HepG2 (cell line): Measurements from ENCODE around the gene GDF15. TPM values are rescaled to one million over a fixed set of nuclear protein-coding genes. Genes with fewer than 3 reads are reported as not detected.

Experiments used
- ATF2 ChIP-seq: sonication (generic); formaldehyde crosslinking; IDR thresholded peaks from 2 replicates; pipeline ENCODE4 v1.4.0; 2020; ENCODE audit warnings: missing genetic modification reagents
- CBX2 ChIP-seq, 2 experiments: fragments of 200-600 bp in 1 of 2; sonication (generic); formaldehyde crosslinking in 1 of 2; IDR thresholded peaks; 2 replicates each; pipeline versions ENCODE4 v1.7.0 to v1.8.1; 2018 to 2022; ENCODE audit warnings: low read depth in 2 of 2, low read length in 1 of 2, mild to moderate bottlenecking in 1 of 2, missing genetic modification reagents in 1 of 2
- EHMT2 ChIP-seq: fragments of 200-600 bp; sonication (generic); IDR thresholded peaks from 2 replicates; pipeline ENCODE4 v1.7.0; 2017; ENCODE audit warnings: antibody characterized with exemption, low read depth, low read length, borderline replicate concordance
- ELF4 ChIP-seq: sonication (generic); formaldehyde crosslinking; IDR thresholded peaks from 2 replicates; pipeline ENCODE4 v1.5.0; 2020; ENCODE audit warnings: missing genetic modification reagents, mild to moderate bottlenecking, moderate library complexity, borderline replicate concordance
- FUBP1 ChIP-seq: sonication (generic); formaldehyde crosslinking; IDR thresholded peaks from 2 replicates; pipeline ENCODE4 v1.5.1; 2020; ENCODE audit warnings: missing genetic modification reagents, mild to moderate bottlenecking, borderline replicate concordance
- GLI4 ChIP-seq: sonication (generic); formaldehyde crosslinking; IDR thresholded peaks from 2 replicates; pipeline ENCODE4 v1.5.1; 2020; ENCODE audit warnings: missing genetic modification reagents, mild to moderate bottlenecking, moderate library complexity, borderline replicate concordance
- GPBP1L1 ChIP-seq: sonication (generic); formaldehyde crosslinking; IDR thresholded peaks from 2 replicates; pipeline ENCODE4 v1.5.0; 2020; ENCODE audit warnings: mild to moderate bottlenecking, missing genetic modification reagents
- HCFC1 ChIP-seq: fragments of 150-350 bp; IDR thresholded peaks from 2 replicates; pipeline ENCODE4 v1.6.1; 2014; ENCODE audit warnings: low read depth, low read length
- KDM2A ChIP-seq: sonication (generic); formaldehyde crosslinking; IDR thresholded peaks from 2 replicates; pipeline ENCODE4 v1.4.0; 2020; ENCODE audit warnings: low read depth, missing genetic modification reagents, borderline replicate concordance
- PHF21A ChIP-seq: sonication (generic); formaldehyde crosslinking; IDR thresholded peaks from 2 replicates; pipeline ENCODE4 v1.5.0; 2020; ENCODE audit warnings: mild to moderate bottlenecking, missing genetic modification reagents
- RBM39 ChIP-seq: fragments of 200-400 bp; formaldehyde crosslinking; IDR thresholded peaks from one replicate; pipeline ENCODE4 v1.6.1; 2018; ENCODE audit warnings: antibody characterized with exemption, mild to moderate bottlenecking, low read depth, low read length; ENCODE audit not compliant: poor library complexity, severe bottlenecking
- SOX5 ChIP-seq: IDR thresholded peaks from 2 replicates; pipeline ENCODE4 v1.6.1; 2016; ENCODE audit warnings: borderline replicate concordance
- THRA ChIP-seq: sonication (generic); formaldehyde crosslinking; IDR thresholded peaks from 2 replicates; pipeline ENCODE4 v1.4.0; 2020; ENCODE audit warnings: missing genetic modification reagents, borderline replicate concordance
- ZBTB26 ChIP-seq: IDR thresholded peaks from 2 replicates; pipeline ENCODE4 v1.6.1; 2016; ENCODE audit warnings: missing compliant biosample characterization, missing genetic modification reagents, borderline replicate concordance
- ZMAT3 ChIP-seq: sonication (generic); formaldehyde crosslinking; conservative IDR thresholded peaks from 2 replicates; pipeline ENCODE4 v1.7.0; 2021; ENCODE audit warnings: missing genetic modification reagents
- ZNF230 ChIP-seq: sonication (generic); formaldehyde crosslinking; IDR thresholded peaks from 2 replicates; pipeline ENCODE4 v1.4.0; 2020; ENCODE audit warnings: mild to moderate bottlenecking, missing genetic modification reagents
- ZNF263 ChIP-seq: sonication (generic); formaldehyde crosslinking; IDR thresholded peaks from 2 replicates; pipeline ENCODE4 v1.4.0; 2020; ENCODE audit warnings: missing genetic modification reagents
- ZNF558 ChIP-seq: sonication (generic); formaldehyde crosslinking; IDR thresholded peaks from 2 replicates; pipeline ENCODE4 v1.9.0; 2022; ENCODE audit warnings: mild to moderate bottlenecking, missing genetic modification reagents, borderline replicate concordance
- ZNF562 ChIP-seq: sonication (generic); formaldehyde crosslinking; IDR thresholded peaks from 2 replicates; pipeline ENCODE4 v1.8.0; 2022; ENCODE audit warnings: missing genetic modification reagents, borderline replicate concordance
- ZNF564 ChIP-seq: sonication (generic); formaldehyde crosslinking; IDR thresholded peaks from 2 replicates; pipeline ENCODE4 v1.8.1; 2023; ENCODE audit warnings: mild to moderate bottlenecking, missing genetic modification reagents
- ZNF572 ChIP-seq: sonication (generic); formaldehyde crosslinking; IDR thresholded peaks from 2 replicates; pipeline ENCODE4 v1.5.1; 2020; ENCODE audit warnings: mild to moderate bottlenecking, missing genetic modification reagents
- ZNF724P ChIP-seq: sonication (generic); formaldehyde crosslinking; IDR thresholded peaks from 2 replicates; pipeline ENCODE4 v1.8.0; 2022; ENCODE audit warnings: missing genetic modification reagents, borderline replicate concordance
- polyA plus RNA-seq, 8 experiments: library from polyadenylated mRNA; depleted of rRNA in 3 of 8; stranded (reverse) in 7 of 8; unstranded in 1 of 8; fragments of >200 nt; fragmentation: Illumina TruSeq in 4 of 8; extraction: Trizol in 4 of 8; gene quantifications; 2 replicates each; pipeline versions ENCODE4 v1.2.1 to v1.2.3, GENCODE V29; 2011 to 2016; ENCODE audit warnings: low read depth in 4 of 8, missing spikeins in 1 of 8, mixed read lengths in 1 of 8; ENCODE audit not compliant: insufficient read depth in 1 of 8
- total RNA-seq, 5 experiments: library from RNA; depleted of rRNA; stranded (reverse); fragments of >200 nt; fragmentation: Illumina TruSeq; extraction: Trizol; gene quantifications; 2 replicates each; pipeline ENCODE4 v1.2.3, GENCODE V29; 2016; ENCODE audit warnings: low read depth in 1 of 5

The GDF15 gene
- total and polyA plus RNA-seq, 2 of the 13 experiments (the other 11 are each of a cell fraction or from before 2014, with no cell fraction given): 146 to 422 TPM

- TF ChIP-seq GLI4 (CRISPR knock-in tag) (no peak), KDM2A (CRISPR knock-in tag) (peak; percentile 84), ATF2 (CRISPR knock-in tag) (no peak), EHMT2 (no peak), ZNF558 (CRISPR knock-in tag) (no peak), HCFC1 (no peak), RBM39 (peak; percentile 31), ELF4 (CRISPR knock-in tag) (no peak), ZMAT3 (CRISPR knock-in tag) (0 out of 2 replicates have a peak, but pooled peaks have one; percentile 34), PHF21A (CRISPR knock-in tag) (peak; percentile 68), ZBTB26 (CRISPR knock-in tag) (no peak), ZNF724P (CRISPR knock-in tag) (no peak), ZNF562 (CRISPR knock-in tag) (no peak), ZNF572 (no peak), THRA (CRISPR knock-in tag) (no peak), ZNF230 (CRISPR knock-in tag) (no peak), FUBP1 (no peak), ZNF263 (no peak), GPBP1L1 (no peak), SOX5 (CRISPR knock-in tag) (no peak), ZNF564 (CRISPR knock-in tag) (peak; percentile 56; the same call in 1 of the 2 replicates), CBX2 (IDR thresholded peaks at IDR 0.05; ENCODE audit: low read depth, low read length) (no peak), CBX2 (CRISPR knock-in tag; IDR thresholded peaks at IDR 0.05; ENCODE audit: low read depth) (no peak)
Measured at GRCh38 chr19:18438331-18439024, 52.5 kb downstream of the GDF15 start (continued).
